K562 (cell line): ENCODE data around the gene GIT2. TPM values are rescaled to one million over a fixed set of nuclear protein-coding genes. Genes with fewer than 3 reads are reported as not detected.

Source experiments
- ATAC-seq: fragments of 200-7000 bp; cut with Tn5 transposase; 3 replicates; pipeline ENCODE4 v1.9.1; 2020; ENCODE audit warnings: moderate library complexity
- BruUV-seq: library from RNA; stranded (reverse); fragments of 400-500 nt; replicated peaks from 2 replicates; lab custom pipeline; 2021; lab: Mats Ljungman, UMichigan
- CTCF ChIA-PET: fragments of 300-600 bp; formaldehyde crosslinking; extraction: SDS; loops from one replicate; lab custom pipeline; 2021; ENCODE audit warnings: low intra/inter-chr PET ratio; lab: Yijun Ruan, JAX
- POLR2A ChIA-PET: fragments of 300-600, 350-650 bp; sonication (Branson Sonifier 250); formaldehyde crosslinking; extraction: SDS; loops from one replicate; lab custom pipeline; 2021; ENCODE audit warnings: antibody characterized with exemption, inconsistent platforms; lab: Yijun Ruan, JAX
- DNase-seq, 4 experiments: peaks; one replicate each; pipeline versions ENCODE4 v3.0.0 to v3.0.0-alpha.2; 2011 to 2018; ENCODE audit warnings: low spot score in 3 of 4, mixed read lengths in 3 of 4; ENCODE audit errors: extremely low read depth in 1 of 4
- FAIRE-seq: peaks from 2 replicates; lab custom pipeline; 2011; peaks lifted over from hg19 to GRCh38; lab: Jason Lieb, UNC
- H2AFZ ChIP-seq: 2 replicates; pipeline ENCODE4 v1.6.0; 2011; ENCODE audit warnings: low read depth, low read length, control low read depth, inconsistent platforms
- H3K27ac ChIP-seq: fragments of 200-600 bp; 3 replicates; pipeline ENCODE4 v1.8.0; 2011; ENCODE audit warnings: low read depth, mild to moderate bottlenecking, control low read depth, inconsistent platforms, low read length, moderate library complexity, mixed read lengths; ENCODE audit errors: extremely low read depth
- H3K27me3 ChIP-seq, 2 experiments: fragments of 300-600 bp in 1 of 2; 2 replicates in 1 of 2; 3 replicates in 1 of 2; pipeline versions ENCODE4 v1.6.0 to v1.8.0; 2011; ENCODE audit warnings: inconsistent platforms in 2 of 2, low read length in 2 of 2, mild to moderate bottlenecking in 1 of 2, mixed read lengths in 1 of 2, moderate library complexity in 1 of 2; ENCODE audit not compliant: control insufficient read depth in 2 of 2, insufficient read depth in 2 of 2
- H3K36me3 ChIP-seq: fragments of 300-600 bp; 3 replicates; pipeline ENCODE4 v1.8.0; 2011; ENCODE audit warnings: mild to moderate bottlenecking, low read length, inconsistent platforms; ENCODE audit not compliant: control insufficient read depth, insufficient read depth
- H3K4me1 ChIP-seq, 2 experiments: fragments of 200-600 bp in 1 of 2; replicated peaks in 1 of 2; 2 replicates in 1 of 2; 3 replicates in 1 of 2; pipeline versions ENCODE4 v1.5.1 to v1.8.0; 2011; ENCODE audit warnings: inconsistent platforms in 2 of 2, low read length in 2 of 2, mild to moderate bottlenecking in 1 of 2, mixed read lengths in 1 of 2, moderate library complexity in 1 of 2; ENCODE audit not compliant: control insufficient read depth in 2 of 2, insufficient read depth in 2 of 2
- H3K4me2 ChIP-seq: 2 replicates; pipeline ENCODE4 v1.6.1; 2011; ENCODE audit warnings: low read length, control low read depth, inconsistent platforms, mixed read lengths; ENCODE audit not compliant: insufficient read depth
- H3K4me3 ChIP-seq: fragments of 200-600 bp; sonication (generic), shearing (Covaris generic); 2 replicates; pipeline ENCODE4 v1.5.1; 2016; ENCODE audit warnings: control low read depth, inconsistent platforms
- H3K79me2 ChIP-seq: fragments of 200-600 bp; 3 replicates; pipeline ENCODE4 v1.8.0; 2011; ENCODE audit warnings: low read length, inconsistent platforms; ENCODE audit not compliant: control insufficient read depth, insufficient read depth
- H3K9ac ChIP-seq, 2 experiments: 2 replicates each; pipeline versions ENCODE4 v1.6.0 to v1.6.1; 2011; ENCODE audit warnings: low read depth in 2 of 2, low read length in 2 of 2, control low read depth in 1 of 2, inconsistent platforms in 1 of 2, mild to moderate bottlenecking in 1 of 2, mixed read lengths in 1 of 2; ENCODE audit not compliant: insufficient read depth in 1 of 2
- H3K9me1 ChIP-seq: one replicate; pipeline ENCODE4 v1.6.0; 2011; ENCODE audit warnings: inconsistent platforms, mild to moderate bottlenecking, low read length, moderate library complexity; ENCODE audit not compliant: control insufficient read depth, insufficient read depth
- H3K9me3 ChIP-seq: replicated peaks from 2 replicates; pipeline ENCODE4 v1.5.1; 2011; ENCODE audit warnings: low read depth, low read length, inconsistent platforms; ENCODE audit not compliant: control insufficient read depth, insufficient read depth
- H4K20me1 ChIP-seq: replicated peaks from 2 replicates; pipeline ENCODE4 v1.6.1; 2011; ENCODE audit warnings: low read length, inconsistent platforms, mixed read lengths; ENCODE audit not compliant: control insufficient read depth, insufficient read depth
- ADNP ChIP-seq: fragments of 200-800 bp; sonication (Bioruptor generic); IDR thresholded peaks from 2 replicates; pipeline ENCODE4 v1.6.1; 2016; ENCODE audit warnings: missing genetic modification characterization, missing compliant biosample characterization
- CEBPG ChIP-seq, 3 experiments: fragments of 200-800 bp in 1 of 3; sonication (Bioruptor generic) in 1 of 3; sonication (generic) in 1 of 3; formaldehyde crosslinking in 1 of 3; IDR thresholded peaks in 2 of 3; conservative IDR thresholded peaks in 1 of 3; 2 replicates each; pipeline versions ENCODE4 v1.6.1 to v1.8.0; 2016 to 2022; ENCODE audit warnings: missing compliant biosample characterization in 2 of 3, missing genetic modification characterization in 2 of 3, mild to moderate bottlenecking in 1 of 3, missing genetic modification reagents in 1 of 3
- ELK3 ChIP-seq: fragments of 450-650 bp; formaldehyde crosslinking; IDR thresholded peaks from 2 replicates; pipeline ENCODE4 v1.4.0; 2020; ENCODE audit warnings: mild to moderate bottlenecking
- NR2F6 ChIP-seq: fragments of 450-650 bp; formaldehyde crosslinking; IDR thresholded peaks from 2 replicates; pipeline ENCODE4 v1.4.0; 2020; ENCODE audit warnings: mild to moderate bottlenecking
- ZBTB1 ChIP-seq: sonication (generic); formaldehyde crosslinking; IDR thresholded peaks from 2 replicates; pipeline ENCODE4 v1.8.1; 2023; ENCODE audit warnings: missing genetic modification reagents, low read depth, mild to moderate bottlenecking, borderline replicate concordance
- ZSCAN32 ChIP-seq: fragments of 450-650 bp; formaldehyde crosslinking; IDR thresholded peaks from 2 replicates; pipeline ENCODE4 v1.4.0; 2020; ENCODE audit warnings: mild to moderate bottlenecking, moderate library complexity
- WGBS: fragments of 100-300 bp; shearing (Covaris generic); methylation state at CpG from one replicate; pipeline ENCODE4 v1.1.6; 2016; ENCODE audit warnings: low coverage, mixed read lengths; ENCODE audit not compliant: insufficient coverage; ENCODE audit errors: missing lambda C conversion rate; 5-methylcytosine and 5-hydroxymethylcytosine counted together
- in situ Hi-C: fragments of 300-500 bp; cut with MboI; formaldehyde crosslinking; loops from 4 replicates; pipeline ENCODE4 v1.15.0; 2018; ENCODE audit warnings: inconsistent platforms, mixed read lengths
- intact Hi-C: fragments of 100-400 bp; cut with micrococcal nuclease; formaldehyde crosslinking; loops from 2 replicates; pipeline ENCODE4 v1.14.2; 2022
- polyA plus RNA-seq, 8 experiments: library from polyadenylated mRNA; depleted of rRNA in 4 of 8; stranded (reverse) in 5 of 8; unstranded in 3 of 8; fragments of >200 nt; fragmentation: Nextera tagmentation in 2 of 8; fragmentation: Illumina TruSeq in 1 of 8; extraction: Ambion mirVana in 2 of 8; extraction: Trizol in 1 of 8; gene quantifications; 2 replicates each; pipeline versions ENCODE4 v1.2.1 to v1.2.3, GENCODE V29; 2011 to 2014; ENCODE audit warnings: inconsistent platforms in 1 of 8, missing spikeins in 1 of 8
- total RNA-seq, 7 experiments: library from RNA; depleted of rRNA in 6 of 7; stranded (reverse); fragments of >200 nt in 6 of 7; fragmentation: Illumina TruSeq in 2 of 7; extraction: Trizol in 2 of 7; gene quantifications; 2 replicates each; pipeline versions ENCODE4 v1.2.1 to v1.2.3, GENCODE V29; 2011 to 2021; ENCODE audit warnings: low replicate concordance in 1 of 7
- TF ChIP-seq, protein P1 (sequence below): fragments of 450-650 bp; IDR thresholded peaks from 2 replicates; pipeline ENCODE4 v1.7.1; 2018; ENCODE audit warnings: mild to moderate bottlenecking, low read depth; ENCODE audit not compliant: partially characterized antibody
- TF ChIP-seq, protein P2 (sequence below): IDR thresholded peaks from 2 replicates; pipeline ENCODE4 v1.6.1; 2011; ENCODE audit warnings: borderline replicate concordance, low read depth, mild to moderate bottlenecking, moderate library complexity, low read length; ENCODE audit not compliant: insufficient read depth, poor library complexity, severe bottlenecking

The GIT2 gene
- total and polyA plus RNA-seq, 9 of the 15 experiments (the other 6 are each of a cell fraction or from before 2014, with no cell fraction given), result 4.0 to 30.4 (median 23.5) TPM

- ATAC-seq, result peak; percentile 53
- Histone ChIP-seq H3K9me1 (no peaks in the 10 kb centered on the region), H4K20me1 (no peaks in the 10 kb centered on the region), H3K4me3 (no peak overlapping the region), H2AFZ (no peak overlapping the region), H3K27me3 (no peaks in the 10 kb centered on the region), H3K4me1 (no peaks in the 10 kb centered on the region), H3K4me2 (no peak overlapping the region), H3K36me3 (peaks cover 61% of the 10 kb centered on the region; the same call in 2 of the 3 replicates), H3K9ac (peak overlapping the region in 1 of 2 experiments; percentile 65; a peak in 1 of 4 replicates), H3K27ac (no peak overlapping the region), H3K79me2 (no peaks in the 10 kb centered on the region), H3K9me3 (no peaks in the 10 kb centered on the region)
- DNase-seq, result no peak
- ChIA-PET POLR2A (interaction anchor here (1.4 kb wide), 1 partner anchor 37 kb away, joined by 3 read pairs; the partner anchor contains the start of gene ANKRD13A), CTCF (no interaction called here)
- FAIRE-seq, result peak; percentile 23
- BruUV-seq, result TSS peak; percentile 21
- intact Hi-C loops, result no loop called here
- TF ChIP-seq CEBPG (CRISPR knock-in tag; IDR thresholded peaks at IDR 0.05) (0 out of 2 replicates have a peak, but pooled peaks have one; percentile 16), CEBPG (tag; conservative IDR thresholded peaks at IDR 0.05 in 1 of 2, IDR thresholded peaks at IDR 0.05 in 1 of 2) (no peak), ELK3 (no peak)
- 46% methylated on average over 3 of the region's 3 CpGs for WGBS
- in situ Hi-C loops, result no loop called here
These were observed 33.8 kb downstream of the GIT2 start for GRCh38 chr12:109962398-109962797.

DNA sequence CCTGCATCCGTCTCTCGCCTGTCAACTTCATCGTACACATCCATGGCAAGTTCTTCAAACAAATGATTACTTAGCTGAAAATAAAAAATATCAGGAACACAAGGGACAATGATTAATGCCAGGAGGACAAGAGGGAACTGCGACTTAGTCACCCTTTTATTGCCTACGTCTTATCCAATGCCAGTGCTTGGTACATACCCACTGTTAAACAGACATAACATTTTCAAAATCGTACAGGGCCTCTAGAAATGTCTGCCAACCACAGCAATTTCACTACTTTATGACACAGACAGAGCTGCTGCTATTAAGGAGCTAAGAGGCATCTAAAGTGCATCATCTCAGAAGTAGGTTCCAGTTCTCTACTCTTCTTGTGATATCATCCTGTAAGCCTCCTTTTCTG, 34.6 kb downstream of the GIT2 start:
- DNase-seq, result no peak
- Histone ChIP-seq H3K4me3 (no peak overlapping the region), H3K4me1 (no peaks in the 10 kb centered on the region), H3K9ac (peak overlapping the region in 1 of 2 experiments; percentile 19; a peak in 1 of 4 replicates), H3K9me3 (no peaks in the 10 kb centered on the region), H3K27me3 (no peaks in the 10 kb centered on the region), H3K36me3 (peaks cover 56% of the 10 kb centered on the region; the same call in 2 of the 3 replicates), H4K20me1 (no peaks in the 10 kb centered on the region), H3K79me2 (no peaks in the 10 kb centered on the region), H2AFZ (no peak overlapping the region), H3K4me2 (no peak overlapping the region), H3K27ac (no peak overlapping the region), H3K9me1 (no peaks in the 10 kb centered on the region)
- in situ Hi-C loops (no loop called here), intact Hi-C loops (no loop called here)
- CTCF ChIA-PET, result no interaction called here
- WGBS, result 79% methylated on average over 6 of the region's 6 CpGs
- FAIRE-seq, result no peak
- POLR2A ChIA-PET, result no interaction called here
- no peak for ATAC-seq
- no TSS peak for BruUV-seq
- no peak for TF ChIP-seq ZBTB1
- no peak for TF ChIP-seq NR2F6 (CRISPR knock-in tag)
- TF ChIP-seq ZSCAN32, result no peak
- TF ChIP-seq, protein P1, sequence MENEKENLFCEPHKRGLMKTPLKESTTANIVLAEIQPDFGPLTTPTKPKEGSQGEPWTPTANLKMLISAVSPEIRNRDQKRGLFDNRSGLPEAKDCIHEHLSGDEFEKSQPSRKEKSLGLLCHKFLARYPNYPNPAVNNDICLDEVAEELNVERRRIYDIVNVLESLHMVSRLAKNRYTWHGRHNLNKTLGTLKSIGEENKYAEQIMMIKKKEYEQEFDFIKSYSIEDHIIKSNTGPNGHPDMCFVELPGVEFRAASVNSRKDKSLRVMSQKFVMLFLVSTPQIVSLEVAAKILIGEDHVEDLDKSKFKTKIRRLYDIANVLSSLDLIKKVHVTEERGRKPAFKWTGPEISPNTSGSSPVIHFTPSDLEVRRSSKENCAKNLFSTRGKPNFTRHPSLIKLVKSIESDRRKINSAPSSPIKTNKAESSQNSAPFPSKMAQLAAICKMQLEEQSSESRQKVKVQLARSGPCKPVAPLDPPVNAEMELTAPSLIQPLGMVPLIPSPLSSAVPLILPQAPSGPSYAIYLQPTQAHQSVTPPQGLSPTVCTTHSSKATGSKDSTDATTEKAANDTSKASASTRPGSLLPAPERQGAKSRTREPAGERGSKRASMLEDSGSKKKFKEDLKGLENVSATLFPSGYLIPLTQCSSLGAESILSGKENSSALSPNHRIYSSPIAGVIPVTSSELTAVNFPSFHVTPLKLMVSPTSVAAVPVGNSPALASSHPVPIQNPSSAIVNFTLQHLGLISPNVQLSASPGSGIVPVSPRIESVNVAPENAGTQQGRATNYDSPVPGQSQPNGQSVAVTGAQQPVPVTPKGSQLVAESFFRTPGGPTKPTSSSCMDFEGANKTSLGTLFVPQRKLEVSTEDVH, result no peak
- TF ChIP-seq, protein P2, sequence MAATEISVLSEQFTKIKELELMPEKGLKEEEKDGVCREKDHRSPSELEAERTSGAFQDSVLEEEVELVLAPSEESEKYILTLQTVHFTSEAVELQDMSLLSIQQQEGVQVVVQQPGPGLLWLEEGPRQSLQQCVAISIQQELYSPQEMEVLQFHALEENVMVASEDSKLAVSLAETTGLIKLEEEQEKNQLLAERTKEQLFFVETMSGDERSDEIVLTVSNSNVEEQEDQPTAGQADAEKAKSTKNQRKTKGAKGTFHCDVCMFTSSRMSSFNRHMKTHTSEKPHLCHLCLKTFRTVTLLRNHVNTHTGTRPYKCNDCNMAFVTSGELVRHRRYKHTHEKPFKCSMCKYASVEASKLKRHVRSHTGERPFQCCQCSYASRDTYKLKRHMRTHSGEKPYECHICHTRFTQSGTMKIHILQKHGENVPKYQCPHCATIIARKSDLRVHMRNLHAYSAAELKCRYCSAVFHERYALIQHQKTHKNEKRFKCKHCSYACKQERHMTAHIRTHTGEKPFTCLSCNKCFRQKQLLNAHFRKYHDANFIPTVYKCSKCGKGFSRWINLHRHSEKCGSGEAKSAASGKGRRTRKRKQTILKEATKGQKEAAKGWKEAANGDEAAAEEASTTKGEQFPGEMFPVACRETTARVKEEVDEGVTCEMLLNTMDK, result no peak
- no peak for TF ChIP-seq ADNP (tag)
